VCaP (cell line): ENCODE results near the gene KRTAP5-4.

ENCODE experiments used
- H3K27ac ChIP-seq: fragments of 450-650 bp; 2 replicates; pipeline ENCODE4 v1.5.1; 2017
- CTCF ChIP-seq: fragments of 450-650 bp; conservative IDR thresholded peaks from 2 replicates; pipeline ENCODE4 v1.5.1; 2017; ENCODE audit warnings: mild to moderate bottlenecking, moderate library complexity

KRTAP5-4 gene

GRCh38 chr11:1644601-1645356 lies 22.8 kb upstream of the KRTAP5-4 start:
- no peak for TF ChIP-seq CTCF
- no peak overlapping the region for H3K27ac ChIP-seq

- no peak for TF ChIP-seq CTCF
- no peak overlapping the region for H3K27ac ChIP-seq
Measured at GRCh38 chr11:1643146-1643690, 21.3 kb upstream of the KRTAP5-4 start.

GRCh38 chr11:1642288-1643145 lies 20.6 kb upstream of the KRTAP5-4 start:
- H3K27ac ChIP-seq = no peak overlapping the region
- TF ChIP-seq CTCF = no peak

GRCh38 chr11:1641096-1641495 lies 19.2 kb upstream of the KRTAP5-4 start:
- no peak for TF ChIP-seq CTCF
- no peak overlapping the region for H3K27ac ChIP-seq

- TF ChIP-seq CTCF = peak; percentile 78
- no peak overlapping the region for H3K27ac ChIP-seq
Measured at GRCh38 chr11:1640076-1640946, 18.4 kb upstream of the KRTAP5-4 start.

- no peak for TF ChIP-seq CTCF
- H3K27ac ChIP-seq = peak overlapping the region; percentile 37; the same call in 1 of the 2 replicates
Measured at GRCh38 chr11:1639666-1640065, 17.7 kb upstream of the KRTAP5-4 start.
